ENCODE data around the gene STEAP4. TPM values are rescaled to one million over a fixed set of nuclear protein-coding genes. Genes with fewer than 3 reads are reported as not detected.

STEAP4 gene
- total RNA-seq: 15.7 TPM
- long read RNA-seq, full-length matches to known transcripts: 20 of 34 reads
- long read RNA-seq, partial matches to known transcripts: 3 of 34 reads
- long read RNA-seq, other reads (novel, unspliced or antisense): 11 of 34 reads

DNA sequence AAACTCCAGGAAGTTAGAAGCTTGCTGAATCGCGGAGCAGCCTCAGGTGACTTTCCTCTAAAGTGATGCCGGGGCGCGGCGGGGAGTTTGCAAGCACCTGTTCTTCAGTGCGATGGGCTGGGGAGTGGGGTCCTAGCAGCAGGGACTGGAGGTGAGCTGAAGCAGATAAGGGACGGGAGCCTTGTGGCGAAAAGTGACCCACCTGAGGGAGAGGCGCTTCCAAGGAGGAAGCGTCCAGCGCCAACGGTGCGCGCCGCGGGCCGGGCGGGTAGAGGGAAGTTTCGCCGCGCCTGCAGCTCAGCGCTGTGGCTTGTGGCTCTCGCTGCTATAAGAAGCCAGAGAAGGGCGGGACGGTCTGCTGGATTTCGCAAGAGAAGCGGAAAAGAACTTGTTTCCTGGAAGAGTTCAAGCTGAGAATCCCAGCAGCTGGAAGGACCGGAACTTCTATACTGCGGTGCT, at the start of gene STEAP4:
TSS of gene STEAP4 (minus strand) at position 305 of the 459 bp plus-strand sequence. CDS start 22,625 bp downstream, outside the sequence.
- H3K4me3 ChIP-seq: peak within 1 kb of the TSS; percentile 70
- TF ChIP-seq, protein P1, sequence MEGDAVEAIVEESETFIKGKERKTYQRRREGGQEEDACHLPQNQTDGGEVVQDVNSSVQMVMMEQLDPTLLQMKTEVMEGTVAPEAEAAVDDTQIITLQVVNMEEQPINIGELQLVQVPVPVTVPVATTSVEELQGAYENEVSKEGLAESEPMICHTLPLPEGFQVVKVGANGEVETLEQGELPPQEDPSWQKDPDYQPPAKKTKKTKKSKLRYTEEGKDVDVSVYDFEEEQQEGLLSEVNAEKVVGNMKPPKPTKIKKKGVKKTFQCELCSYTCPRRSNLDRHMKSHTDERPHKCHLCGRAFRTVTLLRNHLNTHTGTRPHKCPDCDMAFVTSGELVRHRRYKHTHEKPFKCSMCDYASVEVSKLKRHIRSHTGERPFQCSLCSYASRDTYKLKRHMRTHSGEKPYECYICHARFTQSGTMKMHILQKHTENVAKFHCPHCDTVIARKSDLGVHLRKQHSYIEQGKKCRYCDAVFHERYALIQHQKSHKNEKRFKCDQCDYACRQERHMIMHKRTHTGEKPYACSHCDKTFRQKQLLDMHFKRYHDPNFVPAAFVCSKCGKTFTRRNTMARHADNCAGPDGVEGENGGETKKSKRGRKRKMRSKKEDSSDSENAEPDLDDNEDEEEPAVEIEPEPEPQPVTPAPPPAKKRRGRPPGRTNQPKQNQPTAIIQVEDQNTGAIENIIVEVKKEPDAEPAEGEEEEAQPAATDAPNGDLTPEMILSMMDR (IDR thresholded peaks at IDR 0.05; ENCODE audit: borderline replicate concordance): no peak
- intact Hi-C loops (cut with micrococcal nuclease): no loop called here
- no peaks in the 10 kb centered on the region for H3K36me3 ChIP-seq
- peak; percentile 83 for DNase-seq
- H3K27ac ChIP-seq (replicated peaks): peak within 1 kb of the TSS; percentile 83
- H3K27me3 ChIP-seq (ENCODE audit: low read depth): no peaks in the 10 kb centered on the region
- H3K9me3 ChIP-seq (replicated peaks): no peaks in the 10 kb centered on the region
- H3K4me1 ChIP-seq: peaks cover 60% of the 10 kb centered on the region

DNA sequence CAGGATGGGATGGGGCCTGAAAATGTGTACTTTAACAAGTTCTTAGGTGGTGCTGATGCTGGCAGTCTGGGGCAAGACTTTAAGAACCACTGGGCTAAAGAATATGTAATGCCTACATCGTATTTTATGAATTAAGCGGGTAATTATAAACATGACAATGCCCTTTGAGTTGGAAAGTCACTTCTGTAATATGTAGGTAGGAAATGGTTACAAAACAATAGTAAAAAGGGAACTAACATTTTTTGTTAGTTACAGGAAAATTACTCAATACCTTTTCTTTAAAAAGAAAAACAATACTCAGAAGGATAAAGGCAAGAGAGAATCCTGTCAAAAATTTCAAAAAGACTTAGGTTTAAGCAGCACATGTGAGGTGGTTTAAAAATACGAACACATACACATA, 48.3 kb upstream of the STEAP4 start:
- TF ChIP-seq, protein P1 (IDR thresholded peaks at IDR 0.05; ENCODE audit: borderline replicate concordance): no peak
- Histone ChIP-seq H3K27ac (replicated peaks) (no peak overlapping the region), H3K36me3 (no peaks in the 10 kb centered on the region), H3K9me3 (replicated peaks) (no peaks in the 10 kb centered on the region), H3K4me3 (no peak overlapping the region), H3K27me3 (ENCODE audit: low read depth) (no peaks in the 10 kb centered on the region), H3K4me1 (peaks cover 5% of the 10 kb centered on the region)
- DNase-seq: no peak
- intact Hi-C loops (cut with micrococcal nuclease): loop anchor here (5.0 kb wide), 1 partner anchor 113 kb away; no protein-coding TSS in a partner anchor

GRCh38 chr7:88350118-88350517, 43.4 kb upstream of the STEAP4 start:
- H3K9me3 ChIP-seq (replicated peaks): no peaks in the 10 kb centered on the region
- H3K4me3 ChIP-seq: no peak overlapping the region
- H3K27me3 ChIP-seq (ENCODE audit: low read depth): no peaks in the 10 kb centered on the region
- no peak overlapping the region for H3K27ac ChIP-seq (replicated peaks)
- intact Hi-C loops (cut with micrococcal nuclease): no loop called here
- no peaks in the 10 kb centered on the region for H3K4me1 ChIP-seq
- no peaks in the 10 kb centered on the region for H3K36me3 ChIP-seq
- no peak for DNase-seq
- TF ChIP-seq, protein P1 (IDR thresholded peaks at IDR 0.05; ENCODE audit: borderline replicate concordance): no peak

DNA sequence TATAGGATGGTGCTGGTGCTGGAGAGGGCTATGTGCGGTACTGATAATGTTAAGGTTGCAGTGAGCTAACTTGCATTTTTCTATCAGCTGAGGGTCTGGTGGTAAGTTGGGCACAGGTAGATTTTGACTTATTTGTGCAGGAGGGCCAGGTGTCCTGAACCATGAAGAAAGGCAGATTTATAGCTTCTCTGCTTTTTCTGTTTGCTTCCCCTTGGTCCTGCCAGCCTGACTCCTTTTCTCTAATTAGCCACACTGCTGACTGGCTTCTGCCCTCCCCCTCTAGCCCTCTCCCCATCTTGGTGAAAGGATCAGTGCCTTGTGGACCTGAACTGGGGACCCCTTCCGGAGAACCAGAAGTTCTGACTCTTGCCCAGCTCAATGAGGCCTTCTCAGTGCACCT, 40.8 kb upstream of the STEAP4 start:
- no peak for DNase-seq
- TF ChIP-seq, protein P1 (IDR thresholded peaks at IDR 0.05; ENCODE audit: borderline replicate concordance): no peak
- Histone ChIP-seq H3K4me3 (no peak overlapping the region), H3K27me3 (ENCODE audit: low read depth) (no peaks in the 10 kb centered on the region), H3K36me3 (no peaks in the 10 kb centered on the region), H3K27ac (replicated peaks) (no peak overlapping the region), H3K4me1 (no peaks in the 10 kb centered on the region), H3K9me3 (replicated peaks) (no peaks in the 10 kb centered on the region)
- intact Hi-C loops (cut with micrococcal nuclease): no loop called here

DNA sequence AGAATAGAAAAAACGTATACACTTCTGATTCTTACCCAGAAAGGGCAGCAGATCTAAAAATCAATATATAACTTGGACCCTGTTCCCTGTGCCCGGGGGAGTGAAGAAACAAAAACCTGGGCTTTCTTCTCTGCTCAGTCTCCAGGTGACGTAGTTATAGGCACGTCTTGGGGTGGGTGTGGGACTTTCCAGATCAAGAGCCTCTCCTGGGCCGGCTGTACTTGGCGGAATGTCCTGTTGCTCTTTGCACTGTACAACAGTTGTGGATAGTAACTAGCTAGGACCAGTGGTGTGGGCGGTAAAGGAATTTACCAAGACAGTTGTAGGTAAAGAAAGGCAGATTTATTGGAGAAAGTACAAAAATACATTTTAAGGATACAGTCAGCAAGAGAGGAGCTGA, 40.4 kb upstream of the STEAP4 start:
- TF ChIP-seq, protein P1 (IDR thresholded peaks at IDR 0.05; ENCODE audit: borderline replicate concordance): no peak
- Histone ChIP-seq H3K4me3 (no peak overlapping the region), H3K27ac (replicated peaks) (no peak overlapping the region), H3K27me3 (ENCODE audit: low read depth) (no peaks in the 10 kb centered on the region), H3K4me1 (no peaks in the 10 kb centered on the region), H3K36me3 (no peaks in the 10 kb centered on the region), H3K9me3 (replicated peaks) (no peaks in the 10 kb centered on the region)
- DNase-seq: no peak
- intact Hi-C loops (cut with micrococcal nuclease): no loop called here
